SJSA1 (cell line): ENCODE measurements around the gene PTCD2. TPM values are rescaled to one million over a fixed set of nuclear protein-coding genes. Genes with fewer than 3 reads are reported as not detected.
A peak's percentile ranks its signal among the peaks of the same experiment; 100 is the strongest.

Source experiments
- DNase-seq, 2 experiments: peaks; one replicate each; pipeline ENCODE4 v3.0.0-alpha.2; 2015 to 2020; ENCODE audit warnings: low spot score in 2 of 2, low read depth in 1 of 2
- H3K27ac ChIP-seq: fragments of 250-450 bp; sonication (Bioruptor Pico); 2 replicates; pipeline ENCODE4 v1.5.1; 2020; ENCODE audit warnings: mild to moderate bottlenecking, moderate library complexity
- H3K27me3 ChIP-seq: fragments of 250-450 bp; sonication (Bioruptor Pico); replicated peaks from 2 replicates; pipeline ENCODE4 v1.5.1; 2020; ENCODE audit warnings: mild to moderate bottlenecking, moderate library complexity
- H3K36me3 ChIP-seq: fragments of 250-450 bp; sonication (Bioruptor Pico); 2 replicates; pipeline ENCODE4 v1.5.1; 2020; ENCODE audit warnings: mild to moderate bottlenecking
- H3K4me1 ChIP-seq: fragments of 250-450 bp; sonication (Bioruptor Pico); replicated peaks from 2 replicates; pipeline ENCODE4 v1.6.1; 2021; ENCODE audit warnings: mild to moderate bottlenecking
- H3K4me3 ChIP-seq: fragments of 250-450 bp; sonication (Bioruptor Pico); 2 replicates; pipeline ENCODE4 v1.5.1; 2020; ENCODE audit warnings: mild to moderate bottlenecking
- H3K9me3 ChIP-seq: fragments of 250-450 bp; sonication (Bioruptor Pico); replicated peaks from 2 replicates; pipeline ENCODE4 v1.5.1; 2020; ENCODE audit warnings: mild to moderate bottlenecking
- total RNA-seq: library from RNA; depleted of rRNA; stranded (reverse); fragments of >200 nt; shearing (Covaris generic); gene quantifications from 2 replicates; pipeline ENCODE4 v1.2.3, GENCODE V29; 2014; rRNA removed

Gene PTCD2
- total RNA-seq, 1 experiment from 2014 or later, result 11.7 TPM

- Histone ChIP-seq H3K4me3 (no peak overlapping the region), H3K36me3 (no peaks in the 10 kb centered on the region), H3K4me1 (peaks cover 15% of the 10 kb centered on the region), H3K27me3 (no peaks in the 10 kb centered on the region), H3K9me3 (no peaks in the 10 kb centered on the region; the same call in 1 of the 2 replicates), H3K27ac (no peak overlapping the region)
- no peak for DNase-seq
These were observed 88.0 kb downstream of the PTCD2 start for GRCh38 chr5:72408127-72408526.

- H3K9me3 ChIP-seq, result no peaks in the 10 kb centered on the region; the same call in 1 of the 2 replicates
- peaks cover 12% of the 10 kb centered on the region for H3K4me1 ChIP-seq
- DNase-seq, result no peak
- H3K27ac ChIP-seq, result no peak overlapping the region
- H3K27me3 ChIP-seq, result no peaks in the 10 kb centered on the region
- no peaks in the 10 kb centered on the region for H3K36me3 ChIP-seq
- no peak overlapping the region for H3K4me3 ChIP-seq
These were observed 88.4 kb downstream of the PTCD2 start for GRCh38 chr5:72408603-72409002.

GRCh38 chr5:72410688-72411295, 90.6 kb downstream of the PTCD2 start:
- DNase-seq, result no peak
- no peaks in the 10 kb centered on the region for H3K36me3 ChIP-seq
- no peaks in the 10 kb centered on the region for H3K27me3 ChIP-seq
- H3K4me3 ChIP-seq, result no peak overlapping the region
- H3K4me1 ChIP-seq, result peaks cover 12% of the 10 kb centered on the region
- no peaks in the 10 kb centered on the region for H3K9me3 ChIP-seq
- no peak overlapping the region for H3K27ac ChIP-seq

GRCh38 chr5:72412283-72413055, 92.3 kb downstream of the PTCD2 start:
- Histone ChIP-seq H3K9me3 (no peaks in the 10 kb centered on the region), H3K36me3 (no peaks in the 10 kb centered on the region), H3K4me3 (no peak overlapping the region), H3K27ac (0 out of 2 replicates have a peak overlapping the region, but pooled peaks have one; percentile 4), H3K4me1 (peaks cover 12% of the 10 kb centered on the region), H3K27me3 (no peaks in the 10 kb centered on the region)
- DNase-seq, result peak in 1 of 2 experiments; percentile 43

GRCh38 chr5:72415616-72416325, 95.6 kb downstream of the PTCD2 start:
- H3K4me1 ChIP-seq, result peaks cover 12% of the 10 kb centered on the region
- no peaks in the 10 kb centered on the region for H3K9me3 ChIP-seq
- no peaks in the 10 kb centered on the region for H3K27me3 ChIP-seq
- no peak overlapping the region for H3K4me3 ChIP-seq
- no peak for DNase-seq
- no peaks in the 10 kb centered on the region for H3K36me3 ChIP-seq
- H3K27ac ChIP-seq, result no peak overlapping the region

- Histone ChIP-seq H3K4me1 (peaks cover 6% of the 10 kb centered on the region), H3K9me3 (no peaks in the 10 kb centered on the region), H3K27me3 (no peaks in the 10 kb centered on the region), H3K4me3 (no peak overlapping the region), H3K36me3 (no peaks in the 10 kb centered on the region), H3K27ac (no peak overlapping the region)
- DNase-seq, result no peak
These were observed 97.3 kb downstream of the PTCD2 start for GRCh38 chr5:72417333-72418062.

Other genes starting within 250 kb of the PTCD2 start
- gene MAP1B, start 212.9 kb upstream of the PTCD2 start, total RNA-seq, result 93.8 and 195 TPM in 2 replicates
- 55.3 and 57.3 TPM in 2 replicates for gene MRPS27, start 133 bp upstream of the PTCD2 start, total RNA-seq
- not detected in 2 replicates for gene ZNF366, start 187.0 kb downstream of the PTCD2 start, total RNA-seq